Lung (tissue), 12 donors: ENCODE results near the gene TMED3. TPM values are rescaled to one million over a fixed set of nuclear protein-coding genes. Genes with fewer than 3 reads are reported as not detected.

Experiments used
- ATAC-seq: fragments of 200-7000 bp; cut with Tn5 transposase; one replicate; pipeline ENCODE4 v1.9.1; 2020; ENCODE audit warnings: moderate number of reproducible peaks; ENCODE audit not compliant: insufficient read depth, low FRiP score
- DNase-seq, 3 donors: peaks; one replicate each; pipeline ENCODE4 v3.0.0-alpha.2; 2013 to 2017
- H3K27ac ChIP-seq, 2 donors: one replicate each; pipeline ENCODE4 v1.5.1; 2013; ENCODE audit warnings: mild to moderate bottlenecking in 2 of 2, moderate library complexity in 2 of 2, control low read depth in 1 of 2, inconsistent platforms in 1 of 2, low read depth in 1 of 2, low read length in 1 of 2
- H3K27me3 ChIP-seq, 3 donors: one replicate each; pipeline ENCODE4 v1.5.1; 2013; ENCODE audit warnings: low read length in 2 of 3; ENCODE audit not compliant: control insufficient read depth in 3 of 3, insufficient read depth in 3 of 3
- H3K36me3 ChIP-seq, 4 donors: one replicate each; pipeline ENCODE4 v1.5.1; 2013; ENCODE audit warnings: low read length in 4 of 4, mild to moderate bottlenecking in 1 of 4, moderate library complexity in 1 of 4; ENCODE audit not compliant: control insufficient read depth in 4 of 4, insufficient read depth in 4 of 4
- H3K4me1 ChIP-seq, 5 donors: one replicate each; pipeline ENCODE4 v1.5.1; 2013; ENCODE audit warnings: low read length in 5 of 5, mild to moderate bottlenecking in 2 of 5, moderate library complexity in 1 of 5; ENCODE audit not compliant: control insufficient read depth in 5 of 5, insufficient read depth in 5 of 5
- H3K4me3 ChIP-seq: one replicate; pipeline ENCODE4 v1.5.1; 2013; ENCODE audit warnings: mild to moderate bottlenecking, control low read depth, moderate library complexity
- H3K9ac ChIP-seq, 2 donors: one replicate each; pipeline ENCODE4 v1.5.1; 2013; ENCODE audit warnings: low read length in 2 of 2, control low read depth in 1 of 2; ENCODE audit not compliant: insufficient read depth in 1 of 2
- H3K9me3 ChIP-seq, 4 donors: one replicate each; pipeline ENCODE4 v1.5.1; 2013; ENCODE audit warnings: low read length in 3 of 4, mild to moderate bottlenecking in 1 of 4, moderate library complexity in 1 of 4; ENCODE audit not compliant: control insufficient read depth in 4 of 4, insufficient read depth in 3 of 4
- WGBS, 2 donors: extraction: QIAGEN DNeasy Blood & Tissue Kit; methylation state at CpG; one replicate each; pipeline ENCODE4 v1.1.7; 2013; 5-methylcytosine and 5-hydroxymethylcytosine counted together
- polyA plus RNA-seq, 2 donors: library from polyadenylated mRNA; stranded (reverse); fragments of 200-250 nt; gene quantifications; one replicate each; pipeline ENCODE4 v1.2.1, GENCODE V29; 2013
- total RNA-seq, 2 donors: library from RNA; depleted of rRNA in 1 of 2; stranded (reverse); fragments of >200 nt in 1 of 2; gene quantifications; one replicate each; pipeline ENCODE4 v1.2.1, GENCODE V29; 2014 to 2021
- TF ChIP-seq, protein P1 (sequence below): IDR thresholded peaks from 2 replicates; pipeline ENCODE4 v1.5.1; 2012; ENCODE audit warnings: mild to moderate bottlenecking; ENCODE audit errors: control extremely low read depth, extremely low read depth
- donor health status: control.
- donor health status: control.
- donor health status: Bipolar disorder and iron deficiency.
- donor health status: healthy.
- donor health status: DM: yes; HTN: yes; CAD: no.

The TMED3 gene
- total and polyA plus RNA-seq, 4 donors: 45.2 to 88.2 (median 68.9) TPM

DNA sequence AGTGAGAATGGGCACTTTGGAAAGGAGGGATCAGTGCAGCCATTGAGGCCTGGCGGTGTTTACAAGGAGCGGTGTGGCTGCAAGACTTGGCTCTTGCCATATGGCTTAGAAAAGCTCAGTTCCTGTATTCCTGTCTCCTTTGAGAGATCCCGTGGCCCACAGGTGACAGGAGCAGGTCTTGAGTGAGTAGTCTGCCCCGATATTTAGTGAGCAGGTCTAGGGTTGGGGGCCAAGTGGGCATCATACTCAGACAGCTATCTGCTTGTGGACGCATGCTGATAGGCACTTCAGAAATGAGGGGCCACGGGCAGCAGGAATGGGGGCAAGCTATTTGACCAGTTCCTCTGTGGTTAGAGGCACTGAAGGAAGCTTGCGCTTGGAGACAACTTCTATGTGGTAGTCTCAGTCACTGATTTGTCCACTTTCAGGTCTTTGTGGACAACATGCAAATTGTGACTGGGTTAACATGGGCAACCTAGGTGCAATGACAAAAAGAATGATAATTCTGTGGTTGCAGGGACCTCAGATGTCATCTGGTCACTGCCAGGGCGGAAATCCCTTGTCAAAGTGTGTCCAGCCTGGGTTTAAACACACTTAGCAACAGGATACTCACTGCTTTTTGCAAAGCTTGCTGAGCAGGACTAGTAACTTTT lies 1.1 kb downstream of the TMED3 start:
- H3K4me3 ChIP-seq: peak overlapping the region; percentile 78
- no peaks in the 10 kb centered on the region for H3K9me3 ChIP-seq
- DNase-seq: no peak
- 62 to 66% methylated on average over 8 of the region's 8 CpGs for WGBS, 2 donors
- H3K36me3 ChIP-seq: peaks cover 10 to 20% (median 13%) of the 10 kb centered on the region in 4 donors
- no peak overlapping the region for H3K27ac ChIP-seq
- peak overlapping the region in 1 of 2 donors; percentile 50 for H3K9ac ChIP-seq
- H3K4me1 ChIP-seq: peaks cover 3 to 14% (median 6%) of the 10 kb centered on the region in 5 donors
- H3K27me3 ChIP-seq: peaks cover 0 to 14% (median 9%) of the 10 kb centered on the region in 3 donors
- no peak for ATAC-seq
- TF ChIP-seq, protein P1, sequence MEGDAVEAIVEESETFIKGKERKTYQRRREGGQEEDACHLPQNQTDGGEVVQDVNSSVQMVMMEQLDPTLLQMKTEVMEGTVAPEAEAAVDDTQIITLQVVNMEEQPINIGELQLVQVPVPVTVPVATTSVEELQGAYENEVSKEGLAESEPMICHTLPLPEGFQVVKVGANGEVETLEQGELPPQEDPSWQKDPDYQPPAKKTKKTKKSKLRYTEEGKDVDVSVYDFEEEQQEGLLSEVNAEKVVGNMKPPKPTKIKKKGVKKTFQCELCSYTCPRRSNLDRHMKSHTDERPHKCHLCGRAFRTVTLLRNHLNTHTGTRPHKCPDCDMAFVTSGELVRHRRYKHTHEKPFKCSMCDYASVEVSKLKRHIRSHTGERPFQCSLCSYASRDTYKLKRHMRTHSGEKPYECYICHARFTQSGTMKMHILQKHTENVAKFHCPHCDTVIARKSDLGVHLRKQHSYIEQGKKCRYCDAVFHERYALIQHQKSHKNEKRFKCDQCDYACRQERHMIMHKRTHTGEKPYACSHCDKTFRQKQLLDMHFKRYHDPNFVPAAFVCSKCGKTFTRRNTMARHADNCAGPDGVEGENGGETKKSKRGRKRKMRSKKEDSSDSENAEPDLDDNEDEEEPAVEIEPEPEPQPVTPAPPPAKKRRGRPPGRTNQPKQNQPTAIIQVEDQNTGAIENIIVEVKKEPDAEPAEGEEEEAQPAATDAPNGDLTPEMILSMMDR: no peak

DNA sequence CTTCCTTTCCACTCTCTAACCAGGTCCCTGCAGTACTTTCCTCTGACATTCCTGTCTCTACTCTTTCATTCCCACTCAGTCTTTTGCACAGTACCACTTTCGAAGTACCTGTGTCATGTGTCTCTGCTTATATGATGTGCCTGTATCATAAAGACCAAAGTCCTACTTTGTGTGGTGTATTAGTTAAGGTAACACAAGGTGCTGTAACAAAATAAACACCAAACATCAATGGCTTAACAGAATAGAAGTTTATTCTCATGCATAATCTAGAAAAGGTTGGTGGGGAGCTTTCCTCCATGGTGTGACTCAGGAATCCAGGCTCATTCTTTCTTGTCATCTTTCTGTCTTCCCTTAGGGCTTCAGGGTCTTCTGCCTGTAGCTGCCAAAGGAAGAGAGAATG lies 3.3 kb downstream of the TMED3 start:
- peaks cover 3 to 14% (median 6%) of the 10 kb centered on the region in 5 donors for H3K4me1 ChIP-seq
- no peak for ATAC-seq
- peaks cover 11 to 27% (median 21%) of the 10 kb centered on the region in 4 donors for H3K36me3 ChIP-seq
- no peaks in the 10 kb centered on the region for H3K9me3 ChIP-seq
- no peak overlapping the region for H3K4me3 ChIP-seq
- no peaks in the 10 kb centered on the region for H3K27me3 ChIP-seq
- no peak for DNase-seq
- 95 to 96% methylated on average over 1 of the region's 1 CpG for WGBS, 2 donors
- H3K9ac ChIP-seq: no peak overlapping the region
- H3K27ac ChIP-seq: peak overlapping the region in 1 of 2 donors; percentile 68
- TF ChIP-seq, protein P1: no peak

DNA sequence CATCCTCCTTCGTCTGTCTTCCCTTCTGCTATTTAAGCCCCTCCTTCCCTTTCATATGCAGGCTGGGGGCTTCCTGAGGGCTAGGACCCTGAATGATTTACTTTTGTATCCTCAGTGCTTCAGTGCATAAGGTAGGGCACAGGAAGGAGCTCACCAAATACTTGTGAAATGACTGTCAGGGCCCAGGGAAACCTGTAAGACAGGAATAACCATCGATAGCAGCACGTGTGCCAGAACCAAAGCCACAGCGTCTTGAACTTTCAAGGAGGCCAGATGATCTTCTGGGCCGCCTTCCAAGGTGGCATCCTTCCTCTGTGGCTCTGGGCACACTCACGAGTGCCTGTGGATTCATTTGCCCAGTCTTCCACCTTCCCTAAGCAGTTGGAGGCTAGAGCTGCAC lies 3.9 kb downstream of the TMED3 start:
- peak overlapping the region in 1 of 2 donors; percentile 68 for H3K27ac ChIP-seq
- peaks cover 3 to 14% (median 6%) of the 10 kb centered on the region in 5 donors for H3K4me1 ChIP-seq
- H3K9ac ChIP-seq: no peak overlapping the region
- no peak for ATAC-seq
- TF ChIP-seq, protein P1: no peak
- no peaks in the 10 kb centered on the region for H3K27me3 ChIP-seq
- peaks cover 11 to 30% (median 21%) of the 10 kb centered on the region in 4 donors for H3K36me3 ChIP-seq
- no peaks in the 10 kb centered on the region for H3K9me3 ChIP-seq
- 75 to 90% methylated on average over 6 of the region's 6 CpGs for WGBS, 2 donors
- peak in 2 of 3 donors; percentile 7 to 24 for DNase-seq
- no peak overlapping the region for H3K4me3 ChIP-seq
